HG03469 (cell line): ENCODE data around the gene GPALPP1.
"Not testable (repeated sequence)": the region's sequence is repeated elsewhere in the genome, so short reads cannot be mapped to it uniquely, and the experiment has no call there.

Source experiments
- ATAC-seq: cut with Tn5 transposase; IDR thresholded peaks from one replicate; pipeline ENCODE4 v1.9.1; 2021; ENCODE audit warnings: mild to moderate bottlenecking, moderate library complexity, moderate number of reproducible peaks; ENCODE audit not compliant: unreplicated experiment

Gene GPALPP1

DNA sequence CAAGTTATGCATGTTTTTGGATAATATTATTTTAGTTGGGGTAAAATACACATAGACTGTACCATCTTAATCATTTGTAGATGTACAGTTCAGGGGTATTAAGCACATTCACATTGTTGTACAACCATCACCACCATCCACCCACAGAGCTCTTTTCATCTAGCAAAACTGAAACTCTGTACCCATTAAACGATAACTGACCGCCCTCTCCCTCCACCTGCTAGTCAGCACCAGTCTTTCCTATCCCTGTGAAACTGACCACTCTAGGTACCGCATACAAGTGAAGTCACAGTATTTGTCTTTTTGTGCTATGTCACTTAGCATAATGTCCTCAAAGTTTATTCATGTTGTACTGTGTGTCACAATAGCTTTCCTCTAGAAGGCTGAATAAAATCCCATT is 70.7 kb downstream of the GPALPP1 start:
- ATAC-seq, result no peak

DNA sequence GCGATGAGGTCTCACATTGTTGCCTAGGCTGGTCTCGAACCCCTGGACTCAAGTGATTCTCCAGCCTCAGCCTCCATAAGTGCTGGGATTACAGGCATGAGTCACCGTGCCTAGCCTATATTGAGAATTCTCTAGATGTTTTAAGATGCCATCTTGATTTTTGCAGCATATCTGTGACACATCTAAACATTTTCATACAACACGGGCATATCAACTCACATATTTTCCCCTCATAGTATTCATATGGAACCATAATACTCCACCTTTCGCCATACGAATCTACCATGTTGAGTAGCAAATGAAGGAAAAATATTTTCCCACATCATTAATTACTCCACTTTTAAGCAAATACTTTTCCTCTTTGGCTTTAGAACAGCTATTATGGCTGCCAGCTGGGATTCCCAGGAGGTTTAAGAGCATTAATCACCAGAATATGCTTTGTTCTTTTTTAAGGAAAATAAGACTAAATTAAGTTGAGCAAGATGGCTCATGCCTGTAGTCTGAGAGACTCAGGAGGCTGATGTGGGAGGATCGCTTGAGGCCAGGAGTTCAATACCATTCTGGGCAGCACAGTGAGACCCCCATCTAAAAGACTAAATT is 74.0 kb downstream of the GPALPP1 start:
- no peak for ATAC-seq

- ATAC-seq, result not testable (repeated sequence)
These were observed 74.6 kb downstream of the GPALPP1 start for GRCh38 chr13:45063889-45064288.

GRCh38 chr13:45064889-45065288 is 75.6 kb downstream of the GPALPP1 start:
- no peak for ATAC-seq

- ATAC-seq, result no peak
These were observed 79.0 kb downstream of the GPALPP1 start for GRCh38 chr13:45068036-45069001.

- ATAC-seq, result no peak
These were observed 84.5 kb downstream of the GPALPP1 start for GRCh38 chr13:45073809-45074208.

DNA sequence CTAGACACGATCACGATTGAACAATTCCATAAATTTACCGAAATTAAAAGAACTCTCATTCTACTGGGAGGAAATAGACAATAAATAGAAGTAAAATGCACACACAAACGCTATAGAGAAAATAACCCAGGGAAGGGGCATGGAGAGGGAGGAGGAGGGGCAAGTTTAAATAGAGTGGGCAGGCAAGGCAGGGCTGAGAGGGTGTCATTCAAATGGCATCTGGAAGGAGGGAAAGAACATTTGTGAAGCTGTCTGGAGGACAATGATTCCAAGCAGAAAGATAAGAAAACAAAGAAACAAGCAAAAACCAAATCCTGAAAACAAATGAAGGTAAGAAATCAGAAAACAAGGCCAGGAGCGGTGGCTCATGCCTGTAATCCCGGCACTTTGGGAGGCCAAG is 85.4 kb downstream of the GPALPP1 start:
- no peak for ATAC-seq

- no peak for ATAC-seq
These were observed 88.7 kb downstream of the GPALPP1 start for GRCh38 chr13:45078003-45078402.
